ENCODE results near the gene NUP50.

The NUP50 gene

DNA sequence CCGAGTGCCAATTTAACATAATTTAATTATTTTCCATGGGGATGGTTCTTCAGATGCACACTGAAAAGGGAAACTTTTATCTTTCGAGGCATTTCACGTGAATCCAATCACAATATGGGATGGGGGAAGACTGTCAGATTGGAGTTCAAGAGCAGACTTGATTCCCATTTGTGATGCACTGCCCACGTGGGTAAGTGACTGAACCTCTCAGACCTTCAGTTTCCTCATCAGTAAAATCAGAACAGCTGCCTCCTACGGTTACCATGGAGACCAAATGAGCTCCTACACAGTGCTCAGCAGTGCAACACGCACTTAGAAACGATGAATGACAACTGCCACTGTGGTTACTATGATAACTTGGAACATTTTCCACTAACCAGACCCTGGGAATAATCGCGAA, 55.3 kb downstream of the NUP50 start:
- TF ChIP-seq POLR2AphosphoS5 (IDR thresholded peaks at IDR 0.05; ENCODE audit: low read depth, low read length) (no peak), REST (IDR thresholded peaks at IDR 0.05; ENCODE audit: insufficient read depth in 1 of 2, low read depth in 2 of 2, low read length in 2 of 2) (no peak), SIN3A (IDR thresholded peaks at IDR 0.05; ENCODE audit: borderline replicate concordance, insufficient read depth, low read length) (no peak), FOXP2 (optimal IDR thresholded peaks at IDR 0.05; ENCODE audit: borderline replicate concordance, extremely low read depth, extremely low read length, insufficient read depth) (no peak), TAF1 (IDR thresholded peaks at IDR 0.05; ENCODE audit: borderline replicate concordance, insufficient read depth, low read length) (no peak)

DNA sequence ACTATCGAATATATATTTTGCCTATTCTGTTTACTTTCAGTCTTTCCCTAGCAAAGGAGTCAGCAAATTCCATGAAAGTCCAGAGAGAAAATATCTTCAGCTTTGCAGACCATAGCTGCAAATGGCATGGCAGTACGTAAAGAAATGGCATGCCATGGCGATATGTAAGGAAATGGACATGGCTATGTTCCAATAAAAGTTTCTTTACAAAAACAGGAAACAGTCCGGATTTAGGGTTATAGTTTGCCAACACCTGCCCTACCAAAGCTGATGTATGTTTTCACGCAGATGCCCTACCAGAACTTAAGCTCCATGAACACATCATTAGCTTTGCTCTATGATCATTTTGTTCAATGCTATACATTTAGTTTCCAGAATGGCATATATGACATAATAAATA, 57.5 kb downstream of the NUP50 start:
- TF ChIP-seq REST (IDR thresholded peaks at IDR 0.05; ENCODE audit: insufficient read depth in 1 of 2, low read depth in 2 of 2, low read length in 2 of 2) (no peak), FOXP2 (optimal IDR thresholded peaks at IDR 0.05; ENCODE audit: borderline replicate concordance, extremely low read depth, extremely low read length, insufficient read depth) (no peak), SIN3A (IDR thresholded peaks at IDR 0.05; ENCODE audit: borderline replicate concordance, insufficient read depth, low read length) (no peak), POLR2AphosphoS5 (IDR thresholded peaks at IDR 0.05; ENCODE audit: low read depth, low read length) (no peak), TAF1 (IDR thresholded peaks at IDR 0.05; ENCODE audit: borderline replicate concordance, insufficient read depth, low read length) (no peak)

DNA sequence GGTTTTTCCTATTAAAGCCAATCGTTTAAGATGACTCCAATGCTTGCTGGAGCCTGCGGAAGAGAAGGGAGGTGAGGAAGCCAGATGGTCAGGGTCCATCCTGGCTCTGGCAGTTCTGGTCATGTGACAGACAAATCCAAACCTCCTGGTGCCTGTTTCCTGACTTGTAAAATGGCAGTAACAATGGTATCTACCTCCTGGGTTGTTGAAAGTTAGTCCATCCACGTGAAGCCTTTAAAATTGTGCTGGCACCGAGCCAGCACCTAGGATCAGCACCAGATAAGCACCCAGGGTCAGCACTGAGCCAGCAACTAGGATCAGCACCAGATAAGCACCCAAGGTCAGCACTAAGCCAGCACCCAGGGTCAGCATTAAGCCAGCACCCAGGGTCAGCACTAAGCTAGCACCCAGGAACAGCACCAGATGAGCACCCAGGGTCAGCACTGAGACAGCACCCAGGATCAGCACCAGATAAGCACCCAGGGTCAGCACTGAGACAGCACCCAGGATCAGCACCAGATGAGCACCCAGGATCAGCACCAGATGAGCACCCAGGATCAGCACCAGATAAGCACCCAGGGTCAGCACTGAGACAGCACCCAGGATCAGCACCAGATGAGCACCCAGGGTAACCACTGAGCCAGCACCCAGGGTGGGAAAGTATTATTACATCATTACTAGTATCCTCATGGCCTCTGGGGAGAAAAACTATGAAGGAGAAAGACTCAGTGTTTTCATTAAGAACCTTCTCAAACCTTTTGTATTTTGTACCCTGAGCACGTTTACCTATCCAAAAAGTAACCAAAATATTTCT, 59.8 kb downstream of the NUP50 start:
- TF ChIP-seq REST (IDR thresholded peaks at IDR 0.05; ENCODE audit: insufficient read depth in 1 of 2, low read depth in 2 of 2, low read length in 2 of 2) (no peak), SIN3A (IDR thresholded peaks at IDR 0.05; ENCODE audit: borderline replicate concordance, insufficient read depth, low read length) (no peak), TAF1 (IDR thresholded peaks at IDR 0.05; ENCODE audit: borderline replicate concordance, insufficient read depth, low read length) (no peak), FOXP2 (optimal IDR thresholded peaks at IDR 0.05; ENCODE audit: borderline replicate concordance, extremely low read depth, extremely low read length, insufficient read depth) (no peak)

GRCh38 chr22:45224331-45224730, 60.6 kb downstream of the NUP50 start:
- TF ChIP-seq REST (IDR thresholded peaks at IDR 0.05; ENCODE audit: insufficient read depth in 1 of 2, low read depth in 2 of 2, low read length in 2 of 2) = no peak
- TF ChIP-seq TAF1 (IDR thresholded peaks at IDR 0.05; ENCODE audit: borderline replicate concordance, insufficient read depth, low read length) = no peak
- no peak for TF ChIP-seq POLR2AphosphoS5 (IDR thresholded peaks at IDR 0.05; ENCODE audit: low read depth, low read length)
- no peak for TF ChIP-seq FOXP2 (optimal IDR thresholded peaks at IDR 0.05; ENCODE audit: borderline replicate concordance, extremely low read depth, extremely low read length, insufficient read depth)
- no peak for TF ChIP-seq SIN3A (IDR thresholded peaks at IDR 0.05; ENCODE audit: borderline replicate concordance, insufficient read depth, low read length)
